Liver (tissue), 3 donors: ENCODE measurements around the gene EPSTI1.

Experiments used
- ATF3 ChIP-seq: IDR thresholded peaks from 2 replicates; pipeline ENCODE4 v1.6.1; 2016; ENCODE audit warnings: antibody characterized with exemption
- CTCF ChIP-seq: fragments of 150-350 bp; IDR thresholded peaks from 2 replicates; pipeline ENCODE4 v1.5.1; 2017; ENCODE audit warnings: improper control_type of control experiment, low read depth, low read length; ENCODE audit not compliant: missing input control
- GABPA ChIP-seq, 2 donors: IDR thresholded peaks in 1 of 2; conservative IDR thresholded peaks in 1 of 2; 2 replicates each; pipeline ENCODE4 v1.6.1; 2016; ENCODE audit warnings: antibody characterized with exemption in 2 of 2, mild to moderate bottlenecking in 1 of 2, moderate library complexity in 1 of 2
- JUND ChIP-seq, 2 donors: IDR thresholded peaks; 2 replicates each; pipeline ENCODE4 v1.6.1; 2016; ENCODE audit warnings: antibody characterized with exemption in 2 of 2
- MAX ChIP-seq: IDR thresholded peaks from 2 replicates; pipeline ENCODE4 v1.6.1; 2016; ENCODE audit warnings: antibody characterized with exemption
- RAD21 ChIP-seq, 2 donors: IDR thresholded peaks; 2 replicates each; pipeline ENCODE4 v1.6.1; 2016; ENCODE audit warnings: antibody characterized with exemption in 2 of 2, mild to moderate bottlenecking in 2 of 2
- RXRA ChIP-seq, 2 donors: IDR thresholded peaks; 2 replicates each; pipeline ENCODE4 v1.6.1; 2017 to 2018; ENCODE audit warnings: antibody characterized with exemption in 2 of 2, mild to moderate bottlenecking in 1 of 2
- ZBTB33 ChIP-seq: IDR thresholded peaks from 2 replicates; pipeline ENCODE4 v1.6.1; 2016; ENCODE audit warnings: antibody characterized with exemption
- donor health status: healthy.
- donor health status: healthy.

GRCh38 chr13:43000676-43001075, 8.6 kb upstream of the EPSTI1 start:
- TF ChIP-seq JUND (IDR thresholded peaks at IDR 0.05) (no peak), MAX (no peak), CTCF (no peak), RAD21 (IDR thresholded peaks at IDR 0.05) (no peak), GABPA (IDR thresholded peaks at IDR 0.05 in 1 of 2, conservative IDR thresholded peaks at IDR 0.05 in 1 of 2) (no peak), ZBTB33 (no peak), RXRA (IDR thresholded peaks at IDR 0.05) (no peak), ATF3 (no peak)
